Peyer's patch (tissue), 4 donors: Measurements from ENCODE around the gene PTPRE.

Source experiments
- CTCF ChIP-seq, 6 experiments: fragments of 450-650 bp in 4 of 6; fragments of 200-600 bp in 2 of 6; sonication (generic) in 1 of 6; IDR thresholded peaks; one replicate each; pipeline ENCODE4 v1.5.1; 2017 to 2019; ENCODE audit warnings: antibody characterized with exemption in 6 of 6, mild to moderate bottlenecking in 3 of 6, moderate library complexity in 1 of 6
- POLR2A ChIP-seq, 2 donors: fragments of 450-650 bp; IDR thresholded peaks; one replicate each; pipeline ENCODE4 v1.5.1; 2017; ENCODE audit warnings: antibody characterized with exemption in 2 of 2, mild to moderate bottlenecking in 2 of 2, moderate library complexity in 2 of 2

- no peak for TF ChIP-seq CTCF (IDR thresholded peaks at IDR 0.05)
- no peak for TF ChIP-seq POLR2A (IDR thresholded peaks at IDR 0.05)
Observed at GRCh38 chr10:128062331-128062880, 155.5 kb downstream of the PTPRE start.
